K562 (cell line): ENCODE data around the gene FFAR4.

Experiments
- ELF1 ChIP-seq: fragments of 200-800 bp; sonication (Bioruptor generic); IDR thresholded peaks from 2 replicates; pipeline ENCODE4 v1.6.1; 2016; ENCODE audit warnings: missing genetic modification characterization, missing compliant biosample characterization
- ETV5 ChIP-seq: sonication (generic); formaldehyde crosslinking; IDR thresholded peaks from 2 replicates; pipeline ENCODE4 v1.4.0; 2020; ENCODE audit warnings: low read depth, mild to moderate bottlenecking, missing genetic modification reagents
- PHF8 ChIP-seq: fragments of 200-600 bp; sonication (generic); IDR thresholded peaks from 2 replicates; pipeline ENCODE4 v1.6.1; 2012; ENCODE audit warnings: mixed run types, mild to moderate bottlenecking, inconsistent platforms, low read length, moderate library complexity, borderline replicate concordance

DNA sequence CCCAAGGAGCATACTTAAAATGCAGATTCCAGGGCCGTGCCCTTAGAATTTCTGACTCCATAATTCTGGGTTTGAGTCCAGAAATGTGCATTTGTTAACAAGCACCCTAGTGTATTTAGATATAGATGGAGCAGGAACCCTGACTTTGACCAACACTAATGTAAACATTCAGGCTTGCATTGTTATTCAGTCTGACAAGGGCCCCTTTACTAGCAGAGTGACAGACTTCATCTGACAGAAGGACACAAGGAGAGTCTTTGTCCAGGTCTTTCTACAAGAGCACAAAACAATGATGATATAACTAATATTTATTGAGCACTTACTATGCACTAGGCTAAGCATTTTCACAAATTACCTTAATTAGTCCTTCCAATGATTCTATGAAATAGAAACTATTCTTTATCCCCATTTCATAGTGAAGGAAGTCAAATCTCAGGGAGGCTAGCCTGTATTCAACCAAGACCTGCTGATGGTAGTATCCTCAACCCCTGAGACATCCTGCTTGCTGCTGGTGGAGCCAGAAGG is 30.7 kb downstream of the FFAR4 start:
- TF ChIP-seq ELF1 (tag): no peak
- no peak for TF ChIP-seq PHF8
- TF ChIP-seq ETV5 (CRISPR knock-in tag): no peak
